Measurements from ENCODE around the gene RAD51D. TPM values are rescaled to one million over a fixed set of nuclear protein-coding genes. Genes with fewer than 3 reads are reported as not detected.

RAD51D gene
- total and polyA plus RNA-seq, 2 donors (not counting 3 experiments of a cell fraction or from before 2014, with no cell fraction given), result 15.5 to 27.9 TPM

- H3K79me2 ChIP-seq (ENCODE audit: control insufficient read depth, insufficient read depth, low read length), result peaks cover 41% of the 10 kb centered on the region
- ChIA-PET POLR2A (no interaction called here), CTCF (interaction anchor here (1.3 to 5.3 kb wide), 2 partner anchors 17 to 58 kb away, joined by 4 to 21 read pairs; partner anchors contain the start of gene RFFL)
- no peaks in the 10 kb centered on the region for H3K9me3 ChIP-seq (replicated peaks; ENCODE audit: control insufficient read depth, insufficient read depth, low read length)
- no peaks in the 10 kb centered on the region for H4K20me1 ChIP-seq (replicated peaks; ENCODE audit: control insufficient read depth, extremely low read depth, insufficient read depth, low read length)
- no peak overlapping the region for H3K4me2 ChIP-seq (ENCODE audit: insufficient read depth, low read length)
- no peak for DNase-seq (ENCODE audit: low read depth, low spot score)
- dilution Hi-C loops (cut with MboI; ENCODE audit: extremely low pct_ligation_motif_present, low sequenced_read_pairs) (no loop called here), intact Hi-C loops (cut with micrococcal nuclease) (no loop called here)
- no TSS peak for BruUV-seq (replicated peaks)
- H3K9me1 ChIP-seq (replicated peaks; ENCODE audit: control insufficient read depth, extremely low read depth, insufficient read depth, low read length), result no peaks in the 10 kb centered on the region
- H3K4me1 ChIP-seq (ENCODE audit: control insufficient read depth, extremely low read depth, insufficient read depth, low read length), result peaks cover 22% of the 10 kb centered on the region
- no peak for TF ChIP-seq CTCF (IDR thresholded peaks at IDR 0.05; ENCODE audit: extremely low read depth in 1 of 2, insufficient read depth in 1 of 2, low read depth in 1 of 2, low read length in 2 of 2)
- no peak for TF ChIP-seq JUN (IDR thresholded peaks at IDR 0.05; ENCODE audit: borderline replicate concordance, insufficient read depth, insufficient read length, low read depth)
- no peak for TF ChIP-seq MAX (IDR thresholded peaks at IDR 0.05; ENCODE audit: insufficient read depth, insufficient read length)
- no peak for TF ChIP-seq GATA2 (IDR thresholded peaks at IDR 0.05; ENCODE audit: insufficient read depth, insufficient read length, low read depth, low read length)
- no peak for TF ChIP-seq POLR2A (IDR thresholded peaks at IDR 0.05; ENCODE audit: low read depth, low read length)
- TF ChIP-seq EZH2 (IDR thresholded peaks at IDR 0.05; ENCODE audit: borderline replicate concordance, low read depth, low read length, severe bottlenecking), result no peak
- TF ChIP-seq MYC (IDR thresholded peaks at IDR 0.05; ENCODE audit: low read depth, low read length), result no peak
- no peak overlapping the region for H3K9ac ChIP-seq (replicated peaks; ENCODE audit: extremely low read depth, insufficient read depth, low read length)
- no peaks in the 10 kb centered on the region for H3K36me3 ChIP-seq (ENCODE audit: control insufficient read depth in 2 of 2, extremely low read depth in 1 of 2, insufficient read depth in 2 of 2, low read length in 2 of 2)
- H2AFZ ChIP-seq (ENCODE audit: low read depth, low read length), result no peak overlapping the region
- no peak for FAIRE-seq
- H3K27me3 ChIP-seq (ENCODE audit: control insufficient read depth in 2 of 2, insufficient read depth in 2 of 2, low read length in 2 of 2), result no peaks in the 10 kb centered on the region
- no peak overlapping the region for H3K4me3 ChIP-seq (replicated peaks in 1 of 3; ENCODE audit: insufficient read depth in 1 of 3, low read depth in 1 of 3, low read length in 3 of 3)
- no peak overlapping the region for H3K27ac ChIP-seq (ENCODE audit: insufficient read depth, low read depth, low read length)
These were observed 38.0 kb downstream of the RAD51D start for GRCh38 chr17:35081638-35082037.

All from endothelial cell of umbilical vein (primary cell).